Heart left ventricle (tissue), 13 donors: ENCODE measurements around the gene OPRL1.

Source experiments
- POLR2A ChIP-seq, 2 donors: fragments of 450-650 bp; IDR thresholded peaks; one replicate each; pipeline ENCODE4 v1.6.1; 2017; ENCODE audit warnings: antibody characterized with exemption in 2 of 2, mild to moderate bottlenecking in 2 of 2, moderate library complexity in 2 of 2
- TF ChIP-seq, protein P1 (sequence below), 12 donors: fragments of 200-600 bp; sonication (generic) in 4 of 12; IDR thresholded peaks; one replicate each; pipeline versions ENCODE4 v1.5.0 to v1.8.0; 2018 to 2022; ENCODE audit warnings: antibody characterized with exemption in 12 of 12, mild to moderate bottlenecking in 5 of 12
- donor health status: ischemic (EF 13 %, LVEDD 7.1; RV severe dilation, severe dysfunction).
- donor health status: DM: no; HTN: yes; CAD: no.
- donor health status: DM: no; HTN: no; CAD: no.
- donor health status: ischemic (EF 25% LVEDD 6.9; RV normal size, moderate dysfunction).
- donor health status: ischemic (EF 25% LVEDD 5.7; RV mildly dilated, moderate dysfunction).
- donor health status: ischemic (EF 35%, LVEDD 5.7; RV mildly dilated, moderate dysfunction).
- donor health status: nonischemic (EF 11% LVEDD 7.7; RV severe dilation, severe dysfunction).
- donor health status: DM: yes; HTN: yes; CAD: no.
- donor health status: PGD.
- donor health status: ischemic (EF 29% LVEDD 5.4; RV normal size, mild dysfunction).
- donor health status: nonischemic (EF 23%, LVEDD 6.1; RV moderate dilation, normal function).

- TF ChIP-seq, protein P1, sequence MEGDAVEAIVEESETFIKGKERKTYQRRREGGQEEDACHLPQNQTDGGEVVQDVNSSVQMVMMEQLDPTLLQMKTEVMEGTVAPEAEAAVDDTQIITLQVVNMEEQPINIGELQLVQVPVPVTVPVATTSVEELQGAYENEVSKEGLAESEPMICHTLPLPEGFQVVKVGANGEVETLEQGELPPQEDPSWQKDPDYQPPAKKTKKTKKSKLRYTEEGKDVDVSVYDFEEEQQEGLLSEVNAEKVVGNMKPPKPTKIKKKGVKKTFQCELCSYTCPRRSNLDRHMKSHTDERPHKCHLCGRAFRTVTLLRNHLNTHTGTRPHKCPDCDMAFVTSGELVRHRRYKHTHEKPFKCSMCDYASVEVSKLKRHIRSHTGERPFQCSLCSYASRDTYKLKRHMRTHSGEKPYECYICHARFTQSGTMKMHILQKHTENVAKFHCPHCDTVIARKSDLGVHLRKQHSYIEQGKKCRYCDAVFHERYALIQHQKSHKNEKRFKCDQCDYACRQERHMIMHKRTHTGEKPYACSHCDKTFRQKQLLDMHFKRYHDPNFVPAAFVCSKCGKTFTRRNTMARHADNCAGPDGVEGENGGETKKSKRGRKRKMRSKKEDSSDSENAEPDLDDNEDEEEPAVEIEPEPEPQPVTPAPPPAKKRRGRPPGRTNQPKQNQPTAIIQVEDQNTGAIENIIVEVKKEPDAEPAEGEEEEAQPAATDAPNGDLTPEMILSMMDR (IDR thresholded peaks at IDR 0.05): no peak
- no peak for TF ChIP-seq POLR2A (IDR thresholded peaks at IDR 0.05)
Observed at GRCh38 chr20:64062276-64062595, 17.6 kb upstream of the OPRL1 start.
